Vagina (tissue), 2 donors: ENCODE data around the gene IFT43.

ENCODE experiments used
- POLR2A ChIP-seq, 2 donors: fragments of 450-650 bp; IDR thresholded peaks; one replicate each; pipeline ENCODE4 v1.6.1; 2017; ENCODE audit warnings: antibody characterized with exemption in 2 of 2, mild to moderate bottlenecking in 2 of 2, moderate library complexity in 2 of 2
- TF ChIP-seq, protein P1 (sequence below), 3 experiments: fragments of 450-650 bp in 2 of 3; fragments of 200-600 bp in 1 of 3; sonication (generic) in 1 of 3; IDR thresholded peaks; one replicate each; pipeline ENCODE4 v1.5.1; 2017 to 2019; ENCODE audit warnings: antibody characterized with exemption in 3 of 3, mild to moderate bottlenecking in 2 of 3, moderate library complexity in 2 of 3

DNA sequence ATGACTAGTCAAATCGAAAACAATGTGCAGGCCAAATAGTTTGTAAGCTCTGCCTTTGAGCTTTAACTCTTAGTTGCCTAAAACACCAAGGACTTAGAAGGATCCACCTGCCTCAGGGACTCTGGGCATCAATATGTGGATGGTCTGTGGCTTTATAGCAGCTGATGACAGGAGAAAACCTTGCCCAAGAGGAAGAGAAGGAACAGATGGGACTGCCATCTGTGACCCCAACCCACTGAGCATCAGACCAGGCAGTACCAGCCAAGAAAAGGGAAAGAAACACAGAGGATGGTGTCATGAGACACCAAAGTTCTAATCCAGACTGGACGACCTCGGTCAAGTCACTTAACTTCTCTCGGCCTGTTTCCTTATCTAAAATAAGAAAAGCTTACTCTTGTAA, 16.4 kb upstream of the IFT43 start:
- no peak for TF ChIP-seq POLR2A (IDR thresholded peaks at IDR 0.05)
- TF ChIP-seq, protein P1, sequence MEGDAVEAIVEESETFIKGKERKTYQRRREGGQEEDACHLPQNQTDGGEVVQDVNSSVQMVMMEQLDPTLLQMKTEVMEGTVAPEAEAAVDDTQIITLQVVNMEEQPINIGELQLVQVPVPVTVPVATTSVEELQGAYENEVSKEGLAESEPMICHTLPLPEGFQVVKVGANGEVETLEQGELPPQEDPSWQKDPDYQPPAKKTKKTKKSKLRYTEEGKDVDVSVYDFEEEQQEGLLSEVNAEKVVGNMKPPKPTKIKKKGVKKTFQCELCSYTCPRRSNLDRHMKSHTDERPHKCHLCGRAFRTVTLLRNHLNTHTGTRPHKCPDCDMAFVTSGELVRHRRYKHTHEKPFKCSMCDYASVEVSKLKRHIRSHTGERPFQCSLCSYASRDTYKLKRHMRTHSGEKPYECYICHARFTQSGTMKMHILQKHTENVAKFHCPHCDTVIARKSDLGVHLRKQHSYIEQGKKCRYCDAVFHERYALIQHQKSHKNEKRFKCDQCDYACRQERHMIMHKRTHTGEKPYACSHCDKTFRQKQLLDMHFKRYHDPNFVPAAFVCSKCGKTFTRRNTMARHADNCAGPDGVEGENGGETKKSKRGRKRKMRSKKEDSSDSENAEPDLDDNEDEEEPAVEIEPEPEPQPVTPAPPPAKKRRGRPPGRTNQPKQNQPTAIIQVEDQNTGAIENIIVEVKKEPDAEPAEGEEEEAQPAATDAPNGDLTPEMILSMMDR (IDR thresholded peaks at IDR 0.05), result no peak
